Neural cell (in vitro differentiated cells): ENCODE measurements around the gene ADAP1. TPM values are rescaled to one million over a fixed set of nuclear protein-coding genes. Genes with fewer than 3 reads are reported as not detected.

ENCODE experiments used
- H2AFZ ChIP-seq: fragments of 200-600, 300-800 bp; sonication (generic), shearing (Covaris generic); 2 replicates; pipeline ENCODE4 v1.6.0; 2014; ENCODE audit warnings: low read depth, mild to moderate bottlenecking, antibody characterized with exemption, low read length, moderate library complexity
- H3F3A ChIP-seq: fragments of 200-600 bp; shearing (Covaris generic); 2 replicates; pipeline ENCODE4 v1.6.1; 2016; ENCODE audit warnings: mild to moderate bottlenecking, moderate library complexity, mixed read lengths, antibody characterized with exemption, low read length; ENCODE audit not compliant: insufficient read depth, poor library complexity, severe bottlenecking
- H3K27ac ChIP-seq: fragments of 200-600, 300-800 bp; sonication (generic), shearing (Covaris generic); 2 replicates; pipeline ENCODE4 v1.5.1; 2014; ENCODE audit warnings: mild to moderate bottlenecking, low read length, moderate library complexity
- H3K27me3 ChIP-seq: fragments of 300-800, 200-600 bp; sonication (generic), shearing (Covaris generic); 2 replicates; pipeline ENCODE4 v1.6.0; 2014; ENCODE audit warnings: mild to moderate bottlenecking, low read depth, low read length, moderate library complexity; ENCODE audit not compliant: insufficient read depth
- H3K36me3 ChIP-seq: fragments of 300-800, 200-600 bp; sonication (generic), shearing (Covaris generic); 2 replicates; pipeline ENCODE4 v1.5.1; 2014; ENCODE audit warnings: mild to moderate bottlenecking, antibody characterized with exemption, low read length, moderate library complexity; ENCODE audit not compliant: insufficient read depth
- H3K4me2 ChIP-seq: fragments of 300-800, 200-600 bp; sonication (generic), shearing (Covaris generic); 2 replicates; pipeline ENCODE4 v1.6.0; 2014; ENCODE audit warnings: mild to moderate bottlenecking, low read length
- H3K4me3 ChIP-seq: fragments of 300-800, 200-600 bp; sonication (generic), shearing (Covaris generic); 2 replicates; pipeline ENCODE4 v1.5.1; 2014; ENCODE audit warnings: mild to moderate bottlenecking, low read length, moderate library complexity
- H3K79me2 ChIP-seq: fragments of 200-600 bp; shearing (Covaris generic); replicated peaks from 2 replicates; pipeline ENCODE4 v1.6.0; 2014; ENCODE audit warnings: mild to moderate bottlenecking, low read length, moderate library complexity; ENCODE audit not compliant: insufficient read depth
- H3K9ac ChIP-seq: fragments of 300-800, 200-600 bp; sonication (generic), shearing (Covaris generic); 2 replicates; pipeline ENCODE4 v1.6.1; 2016; ENCODE audit warnings: mild to moderate bottlenecking, low read length, mixed read lengths
- H3K9me2 ChIP-seq: fragments of 200-600 bp; shearing (Covaris generic); 2 replicates; pipeline ENCODE4 v1.6.1; 2016; ENCODE audit warnings: mild to moderate bottlenecking, low read length, mixed read lengths; ENCODE audit not compliant: insufficient read depth
- H3K9me3 ChIP-seq: fragments of 200-600, 300-800 bp; sonication (generic), shearing (Covaris generic); 2 replicates; pipeline ENCODE4 v1.6.1; 2016; ENCODE audit warnings: mild to moderate bottlenecking, mixed run types, low read length, moderate library complexity, mixed read lengths
- H4K20me1 ChIP-seq: fragments of 200-600 bp; shearing (Covaris generic); 2 replicates; pipeline ENCODE4 v1.6.1; 2016; ENCODE audit warnings: mild to moderate bottlenecking, mixed run types; ENCODE audit not compliant: insufficient read depth
- CTCF ChIP-seq: fragments of 450-650 bp; IDR thresholded peaks from 2 replicates; pipeline ENCODE4 v1.5.1; 2014; ENCODE audit warnings: antibody characterized with exemption, mild to moderate bottlenecking, moderate library complexity; ENCODE audit not compliant: poor library complexity, severe bottlenecking
- EP300 ChIP-seq: fragments of 450-650 bp; conservative IDR thresholded peaks from 2 replicates; pipeline ENCODE4 v1.6.1; 2014; ENCODE audit warnings: antibody characterized with exemption, mild to moderate bottlenecking, moderate library complexity; ENCODE audit not compliant: poor library complexity, severe bottlenecking
- EZH2 ChIP-seq: fragments of 200-600, 300-800 bp; shearing (Covaris generic), sonication (generic); IDR thresholded peaks from 2 replicates; pipeline ENCODE4 v1.6.1; 2014; ENCODE audit warnings: antibody characterized with exemption, low read length, borderline replicate concordance, mild to moderate bottlenecking; ENCODE audit not compliant: insufficient read depth, poor library complexity, severe bottlenecking
- MXI1 ChIP-seq: fragments of 450-650 bp; conservative IDR thresholded peaks from 2 replicates; pipeline ENCODE4 v1.6.1; 2014; ENCODE audit warnings: antibody characterized with exemption, mild to moderate bottlenecking; ENCODE audit not compliant: poor library complexity, severe bottlenecking
- POLR2AphosphoS5 ChIP-seq: IDR thresholded peaks from 2 replicates; pipeline ENCODE4 v1.6.1; 2012
- RAD21 ChIP-seq: fragments of 450-650 bp; conservative IDR thresholded peaks from 2 replicates; pipeline ENCODE4 v1.6.1; 2014; ENCODE audit warnings: antibody characterized with exemption, mild to moderate bottlenecking, moderate library complexity
- REST ChIP-seq: IDR thresholded peaks from 2 replicates; pipeline ENCODE4 v1.6.1; 2012; ENCODE audit warnings: borderline replicate concordance
- SMC3 ChIP-seq: fragments of 450-650 bp; conservative IDR thresholded peaks from 2 replicates; pipeline ENCODE4 v1.6.1; 2014; ENCODE audit warnings: antibody characterized with exemption, mild to moderate bottlenecking, moderate library complexity; ENCODE audit not compliant: poor library complexity
- TAF1 ChIP-seq: IDR thresholded peaks from 2 replicates; pipeline ENCODE4 v1.6.1; 2012; ENCODE audit warnings: low read depth
- polyA plus RNA-seq: library from polyadenylated mRNA; depleted of rRNA; stranded (reverse); fragments of >200 nt; gene quantifications from 2 replicates; pipeline ENCODE4 v1.2.3, GENCODE V29; 2014

Gene ADAP1
- polyA plus RNA-seq, 1 donor from 2014 or later, result 76.8 TPM

GRCh38 chr7:859359-860030, 95.0 kb downstream of the ADAP1 start:
- no peak overlapping the region for H3K4me3 ChIP-seq
- H3K9ac ChIP-seq, result no peak overlapping the region
- H3K4me2 ChIP-seq, result no peak overlapping the region
- H3F3A ChIP-seq, result no peaks in the 10 kb centered on the region
- TF ChIP-seq EZH2 (no peak), REST (no peak), TAF1 (no peak), MXI1 (no peak), EP300 (no peak), POLR2AphosphoS5 (no peak), CTCF (no peak), RAD21 (no peak), SMC3 (no peak)
- no peak overlapping the region for H3K27ac ChIP-seq
- H3K27me3 ChIP-seq, result no peaks in the 10 kb centered on the region
- no peaks in the 10 kb centered on the region for H3K9me3 ChIP-seq
- H3K9me2 ChIP-seq, result no peaks in the 10 kb centered on the region
- H2AFZ ChIP-seq, result no peak overlapping the region
- H4K20me1 ChIP-seq, result no peaks in the 10 kb centered on the region
- H3K36me3 ChIP-seq, result no peaks in the 10 kb centered on the region
- no peaks in the 10 kb centered on the region for H3K79me2 ChIP-seq

DNA sequence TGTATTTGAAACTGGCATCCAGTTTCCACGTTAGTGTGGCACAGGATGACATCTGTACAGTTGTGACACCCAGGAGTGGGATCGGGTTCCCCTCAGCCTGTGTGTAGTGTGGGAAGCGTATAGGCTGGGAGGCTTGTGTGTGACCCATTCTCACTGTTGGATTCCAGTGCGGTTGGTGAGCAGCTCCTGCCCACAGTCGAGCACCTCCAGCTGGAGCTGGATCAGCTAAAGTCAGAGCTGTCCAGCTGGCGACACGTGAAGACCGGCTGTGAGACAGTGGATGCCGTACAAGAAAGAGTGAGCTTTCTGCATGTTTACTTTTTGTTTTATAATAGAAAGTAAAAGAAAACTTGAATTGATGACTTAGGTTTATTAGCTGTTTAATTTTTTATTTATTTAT, 96.8 kb downstream of the ADAP1 start:
- Histone ChIP-seq H3K4me3 (no peak overlapping the region), H3K9me2 (no peaks in the 10 kb centered on the region), H3K4me2 (no peak overlapping the region), H3K27me3 (no peaks in the 10 kb centered on the region), H3K9me3 (no peaks in the 10 kb centered on the region), H3K79me2 (no peaks in the 10 kb centered on the region), H3K27ac (no peak overlapping the region), H2AFZ (no peak overlapping the region), H3F3A (no peaks in the 10 kb centered on the region), H3K36me3 (no peaks in the 10 kb centered on the region), H4K20me1 (no peaks in the 10 kb centered on the region), H3K9ac (peak overlapping the region; percentile 3)
- TF ChIP-seq EZH2 (no peak), MXI1 (no peak), TAF1 (no peak), CTCF (no peak), RAD21 (no peak), SMC3 (no peak), POLR2AphosphoS5 (no peak), REST (no peak), EP300 (no peak)
